Immature natural killer cell (primary cell): ENCODE data around the gene LRRC8A. TPM values are rescaled to one million over a fixed set of nuclear protein-coding genes. Genes with fewer than 3 reads are reported as not detected.

Experiments
- DNase-seq, 3 donors: peaks; one replicate each; pipeline ENCODE4 v3.0.0; 2022; ENCODE audit warnings: mixed read lengths in 1 of 3
- H3K27ac Mint-ChIP-seq, 6 donors: one replicate each; pipeline ENCODE4 v1.8.0; 2020; ENCODE audit warnings: mixed read lengths in 6 of 6, mild to moderate bottlenecking in 5 of 6, inconsistent platforms in 4 of 6, moderate library complexity in 3 of 6
- H3K27me3 Mint-ChIP-seq, 3 donors: one replicate each; pipeline ENCODE4 v1.8.0; 2020 to 2021; ENCODE audit warnings: low read depth in 3 of 3, mild to moderate bottlenecking in 3 of 3, mixed read lengths in 3 of 3, moderate library complexity in 3 of 3, inconsistent platforms in 1 of 3
- H3K36me3 Mint-ChIP-seq, 3 donors: one replicate each; pipeline ENCODE4 v1.8.0; 2020; ENCODE audit warnings: mixed read lengths in 3 of 3, inconsistent platforms in 2 of 3, mild to moderate bottlenecking in 2 of 3
- H3K4me1 Mint-ChIP-seq, 2 donors: one replicate each; pipeline ENCODE4 v1.8.0; 2020; ENCODE audit warnings: inconsistent platforms in 2 of 2, mild to moderate bottlenecking in 2 of 2, mixed read lengths in 2 of 2, moderate library complexity in 1 of 2
- H3K4me3 Mint-ChIP-seq, 5 donors: one replicate each; pipeline ENCODE4 v1.8.0; 2020; ENCODE audit warnings: mild to moderate bottlenecking in 5 of 5, mixed read lengths in 5 of 5, inconsistent platforms in 3 of 5, moderate library complexity in 3 of 5
- H3K9me3 Mint-ChIP-seq, 6 donors: one replicate each; pipeline ENCODE4 v1.8.0; 2020; ENCODE audit warnings: mild to moderate bottlenecking in 6 of 6, mixed read lengths in 6 of 6, inconsistent platforms in 4 of 6, moderate library complexity in 3 of 6
- polyA plus RNA-seq, 3 donors: library from polyadenylated mRNA; unstranded; fragments of 300-500 nt; fragmentation: Illumina TruSeq; gene quantifications; one replicate each; pipeline ENCODE4 v1.2.3, GENCODE V29; 2021

The LRRC8A gene
- polyA plus RNA-seq, 3 donors from 2014 or later: 29.3 to 98.2 (median 34.6) TPM

DNA sequence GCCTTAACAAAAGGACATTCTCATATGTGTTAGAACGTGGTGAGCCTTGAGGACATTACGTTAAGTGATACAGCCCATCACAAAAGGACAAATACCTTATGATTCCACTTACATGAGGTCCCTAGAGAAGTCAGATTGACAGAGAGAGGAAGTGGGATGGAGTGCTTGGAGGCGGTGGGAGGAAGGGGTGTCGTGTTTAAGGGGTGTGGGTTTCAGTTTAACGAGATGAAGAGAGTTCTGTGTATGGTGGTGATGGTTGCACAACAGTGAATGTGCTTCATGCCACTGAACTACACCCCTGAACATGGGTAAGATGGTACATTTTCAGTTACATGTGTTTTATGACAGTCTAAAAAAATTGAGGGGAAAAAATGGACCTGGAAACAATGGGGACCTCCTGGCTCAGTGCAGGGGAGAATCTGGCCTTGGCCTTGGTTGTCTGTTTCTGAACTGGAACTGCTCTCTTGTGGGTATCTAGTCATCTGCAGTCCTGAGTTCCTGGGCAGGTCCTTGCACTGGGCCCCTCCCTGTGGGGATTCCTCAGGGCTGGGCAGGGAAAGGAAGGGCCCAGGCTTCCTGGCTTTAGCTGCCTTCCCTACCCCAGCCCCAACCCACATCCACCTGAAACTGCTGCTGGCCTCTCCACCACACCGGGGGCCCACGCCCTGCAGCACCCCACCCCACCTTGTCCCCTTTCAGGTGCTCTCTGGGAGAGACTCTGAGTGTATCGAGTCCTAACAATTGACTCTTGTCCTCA, 17.8 kb downstream of the LRRC8A start:
- peak; percentile 51 to 58 (median 57) for DNase-seq
- H3K4me3 Mint-ChIP-seq: peak overlapping the region; percentile 57 to 82 (median 74)
- peak overlapping the region; percentile 93 to 97 (median 96) for H3K27ac Mint-ChIP-seq
- peaks cover 5 to 29% (median 11%) of the 10 kb centered on the region in 3 donors for H3K36me3 Mint-ChIP-seq
- H3K9me3 Mint-ChIP-seq: no peaks in the 10 kb centered on the region
- peaks cover 89 to 90% of the 10 kb centered on the region in 2 donors for H3K4me1 Mint-ChIP-seq
- H3K27me3 Mint-ChIP-seq: peaks cover 4 to 13% (median 10%) of the 10 kb centered on the region in 3 donors

DNA sequence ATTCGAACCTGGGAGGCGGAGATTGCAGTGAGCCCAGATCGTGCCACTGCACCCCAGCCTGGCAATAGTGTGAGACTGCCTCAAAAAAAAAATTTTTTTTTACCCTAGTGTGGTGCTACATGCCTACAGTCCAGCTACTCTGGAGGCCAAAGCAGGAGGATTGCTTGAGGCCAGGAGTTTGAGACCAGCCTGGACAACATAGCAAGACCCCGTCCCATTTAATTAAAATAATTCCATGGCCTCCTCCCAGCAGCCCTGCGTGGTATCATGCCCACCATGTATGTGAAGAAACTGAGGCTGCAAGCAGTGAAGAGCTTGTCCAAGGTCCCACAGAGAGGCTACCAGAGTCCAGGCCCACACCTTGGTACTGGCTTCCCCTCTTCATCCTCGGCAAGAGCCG, 19.4 kb downstream of the LRRC8A start:
- Mint-ChIP-seq H3K36me3 (peaks cover under 1 to 20% (median 8%) of the 10 kb centered on the region in 3 donors), H3K4me3 (peak overlapping the region in 4 of 5 donors; percentile 17 to 89 (median 54)), H3K27me3 (peaks cover 2 to 13% (median 10%) of the 10 kb centered on the region in 3 donors), H3K4me1 (peaks cover 84% of the 10 kb centered on the region in 2 donors), H3K9me3 (no peaks in the 10 kb centered on the region), H3K27ac (peak overlapping the region; percentile 93 to 97 (median 96))
- no peak for DNase-seq

DNA sequence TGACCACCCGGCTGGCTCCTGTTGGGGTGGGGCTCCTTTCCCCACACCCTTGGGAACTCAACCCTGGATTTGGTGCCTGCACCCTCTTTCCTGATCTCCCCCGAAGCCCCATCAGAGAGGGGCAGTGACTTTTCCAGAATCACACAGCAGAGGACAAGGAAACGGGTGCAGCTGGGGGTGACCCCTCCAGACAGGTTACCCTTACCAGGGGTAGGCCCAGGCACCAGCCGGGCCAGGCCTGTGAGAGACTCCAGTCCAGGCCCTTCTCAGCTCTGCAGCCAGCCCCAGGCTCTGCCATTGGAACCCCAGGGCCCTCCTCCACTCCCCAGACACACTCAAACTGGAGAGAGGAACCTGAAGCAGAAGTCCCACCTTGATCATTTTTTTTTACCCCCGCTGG, 19.9 kb downstream of the LRRC8A start:
- Mint-ChIP-seq H3K4me3 (peak overlapping the region; percentile 83 to 89 (median 87)), H3K4me1 (peaks cover 84% of the 10 kb centered on the region in 2 donors), H3K27ac (peak overlapping the region; percentile 93 to 97 (median 96)), H3K9me3 (no peaks in the 10 kb centered on the region), H3K27me3 (peaks cover 2 to 13% (median 10%) of the 10 kb centered on the region in 3 donors), H3K36me3 (peaks cover 0 to 18% (median 7%) of the 10 kb centered on the region in 3 donors)
- DNase-seq: no peak

DNA sequence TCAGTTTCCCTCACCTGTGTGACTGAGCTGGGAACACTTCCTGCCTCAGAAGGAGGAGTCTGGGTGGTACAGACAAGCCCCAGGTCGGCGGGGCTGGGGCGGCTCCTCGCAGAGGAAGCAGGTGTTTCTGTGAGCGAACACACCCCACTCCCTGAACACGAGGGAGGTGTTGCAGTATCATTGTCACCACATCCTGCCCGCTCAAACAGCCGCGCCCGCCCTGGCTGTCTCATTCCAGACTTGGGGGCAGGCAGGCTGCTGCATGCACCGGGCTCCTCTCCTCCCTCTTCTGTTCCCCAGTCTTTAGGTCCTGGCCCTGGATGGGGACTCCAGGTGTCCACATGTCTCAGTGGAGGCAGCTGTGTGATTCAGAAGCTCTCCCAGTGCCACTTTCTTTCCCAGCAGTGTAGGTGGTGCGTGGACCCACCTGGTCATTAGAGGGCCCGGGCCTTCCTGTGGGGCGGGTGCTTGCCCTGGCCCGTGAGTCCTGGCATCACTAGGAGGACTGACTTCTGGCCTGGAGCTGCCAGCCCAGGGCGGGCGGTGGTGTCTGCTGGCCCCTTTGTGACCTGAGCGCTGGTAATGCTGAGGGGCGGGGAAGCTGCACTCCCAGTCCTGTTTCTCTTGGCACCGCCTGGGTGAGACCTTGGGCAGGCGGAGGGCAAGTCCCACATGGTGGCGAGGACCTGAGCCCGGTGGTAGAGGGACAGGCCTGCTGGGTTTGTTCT, 20.6 kb downstream of the LRRC8A start:
- peak overlapping the region; percentile 93 to 97 (median 96) for H3K27ac Mint-ChIP-seq
- H3K9me3 Mint-ChIP-seq: no peaks in the 10 kb centered on the region
- H3K27me3 Mint-ChIP-seq: peaks cover 2 to 13% (median 10%) of the 10 kb centered on the region in 3 donors
- peak overlapping the region; percentile 83 to 89 (median 87) for H3K4me3 Mint-ChIP-seq
- peaks cover 3 to 18% (median 6%) of the 10 kb centered on the region in 3 donors for H3K36me3 Mint-ChIP-seq
- DNase-seq: peak; percentile 86 to 89 (median 88)
- peaks cover 80 to 87% of the 10 kb centered on the region in 2 donors for H3K4me1 Mint-ChIP-seq

DNA sequence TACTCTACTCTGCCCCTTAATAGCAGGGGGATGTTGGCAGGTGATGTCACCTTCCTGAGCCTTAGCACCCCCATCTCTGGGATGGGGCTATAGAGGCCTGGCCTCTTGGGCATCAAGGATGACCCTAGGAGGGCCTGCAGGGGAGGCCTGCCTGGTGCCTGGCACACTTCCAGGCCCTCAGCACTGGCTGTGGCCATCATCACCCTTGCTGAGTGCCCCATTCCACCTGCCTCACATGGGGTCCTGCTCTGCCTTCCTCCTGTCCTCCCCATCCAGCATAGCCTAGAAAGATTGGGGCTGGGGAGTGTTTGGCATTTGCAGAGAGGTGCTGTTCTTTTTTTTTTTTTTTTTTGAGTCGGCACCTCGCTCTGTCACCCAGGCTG, 21.1 kb downstream of the LRRC8A start:
- Mint-ChIP-seq H3K9me3 (no peaks in the 10 kb centered on the region), H3K27me3 (peaks cover 2 to 15% (median 10%) of the 10 kb centered on the region in 3 donors), H3K36me3 (peaks cover 8 to 20% (median 12%) of the 10 kb centered on the region in 3 donors), H3K27ac (peak overlapping the region; percentile 93 to 97 (median 96)), H3K4me3 (peak overlapping the region; percentile 83 to 89 (median 87)), H3K4me1 (peaks cover 76 to 87% of the 10 kb centered on the region in 2 donors)
- DNase-seq: peak in 1 of 3 donors; percentile 18

DNA sequence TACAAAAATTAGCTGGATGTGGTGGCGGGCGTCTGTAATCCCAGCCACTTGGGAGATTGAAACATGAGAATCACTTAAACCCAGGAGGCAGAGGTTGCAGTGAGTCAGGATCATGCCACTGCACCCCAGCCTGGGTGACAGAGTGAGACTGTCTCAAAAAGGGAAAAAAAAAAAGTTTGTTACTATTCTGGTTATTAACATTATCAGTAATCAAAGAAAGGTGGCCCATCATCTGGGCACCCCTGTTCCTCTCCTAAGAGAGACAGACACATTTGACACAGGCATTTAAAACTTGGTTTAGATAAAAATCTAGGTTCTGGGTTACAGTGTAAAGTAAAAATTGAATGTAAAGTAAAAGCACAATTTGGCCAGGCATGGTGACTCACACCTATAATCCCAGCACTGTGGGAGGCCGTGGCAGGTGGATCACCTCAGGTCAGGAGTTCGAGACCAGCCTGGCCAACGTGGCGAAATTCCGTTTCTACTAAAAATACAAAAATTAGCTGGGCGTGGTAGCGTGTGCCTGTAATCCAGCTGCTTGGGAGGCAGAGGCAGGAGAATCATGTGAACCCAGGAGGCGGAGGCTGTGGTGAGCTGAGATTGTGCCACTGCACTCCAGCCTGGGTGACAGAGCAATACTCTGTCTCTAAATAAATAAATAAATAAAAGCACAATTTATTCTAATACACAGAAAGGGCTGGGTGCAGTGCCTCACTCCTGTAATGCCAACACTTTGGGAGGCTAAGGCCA, 22.1 kb downstream of the LRRC8A start:
- Mint-ChIP-seq H3K27me3 (peaks cover 4 to 15% (median 10%) of the 10 kb centered on the region in 3 donors), H3K4me1 (peaks cover 69 to 86% of the 10 kb centered on the region in 2 donors), H3K9me3 (no peaks in the 10 kb centered on the region), H3K36me3 (peaks cover 11 to 22% (median 22%) of the 10 kb centered on the region in 3 donors), H3K27ac (peak overlapping the region; percentile 86 to 97 (median 95)), H3K4me3 (peak overlapping the region; percentile 57 to 88 (median 86))
- DNase-seq: no peak

DNA sequence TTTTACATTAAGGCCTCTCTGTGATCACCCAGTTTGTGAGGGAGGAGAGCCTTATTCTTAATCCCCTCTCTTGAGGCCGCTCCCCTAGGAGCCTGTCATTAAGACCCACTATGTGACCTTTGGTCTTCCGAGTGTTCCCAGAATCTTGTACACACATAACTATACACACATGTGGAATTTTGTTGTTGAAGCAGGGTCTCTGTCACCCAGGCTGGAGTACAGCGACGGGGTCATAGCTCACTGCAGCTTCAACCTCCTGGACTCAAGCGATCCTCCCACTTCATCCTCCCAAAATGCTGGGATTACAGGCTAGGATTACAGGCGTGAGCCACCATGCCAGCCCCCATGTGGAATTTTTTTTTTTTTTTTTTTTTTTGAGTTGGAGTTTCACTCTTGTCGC, 24.0 kb downstream of the LRRC8A start:
- Mint-ChIP-seq H3K4me3 (peak overlapping the region in 1 of 5 donors; percentile 25), H3K27ac (peak overlapping the region; percentile 79 to 97 (median 88)), H3K4me1 (peaks cover 59 to 86% of the 10 kb centered on the region in 2 donors), H3K36me3 (peaks cover 14 to 27% (median 18%) of the 10 kb centered on the region in 3 donors), H3K9me3 (no peaks in the 10 kb centered on the region), H3K27me3 (peaks cover 6 to 11% (median 8%) of the 10 kb centered on the region in 3 donors)
- no peak for DNase-seq

DNA sequence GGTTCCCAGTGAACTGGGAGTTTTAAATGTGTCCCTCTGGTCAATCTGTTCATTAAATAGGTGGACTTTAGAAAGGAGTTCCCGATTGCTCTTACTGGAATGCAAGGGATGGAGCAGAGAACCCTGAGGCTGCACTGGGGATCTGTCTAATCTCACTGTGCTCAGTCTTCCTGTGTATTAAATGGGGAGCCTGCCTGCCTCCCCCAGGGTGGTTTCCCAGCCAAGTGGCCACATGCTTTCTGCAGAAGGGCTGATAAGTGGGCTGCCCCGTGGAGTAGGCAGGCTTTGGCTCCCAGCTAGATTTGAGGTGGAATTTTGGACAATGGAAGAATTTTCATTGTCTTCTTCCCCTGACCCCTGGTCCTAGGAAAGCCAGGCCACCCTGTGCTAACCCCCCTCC, 24.8 kb downstream of the LRRC8A start:
- H3K4me1 Mint-ChIP-seq: peaks cover 60 to 87% of the 10 kb centered on the region in 2 donors
- peaks cover 14 to 27% (median 18%) of the 10 kb centered on the region in 3 donors for H3K36me3 Mint-ChIP-seq
- H3K27me3 Mint-ChIP-seq: peaks cover 6 to 11% (median 8%) of the 10 kb centered on the region in 3 donors
- peak overlapping the region; percentile 68 to 86 (median 84) for H3K27ac Mint-ChIP-seq
- no peak for DNase-seq
- peak overlapping the region in 2 of 5 donors; percentile 14 to 31 for H3K4me3 Mint-ChIP-seq
- H3K9me3 Mint-ChIP-seq: no peaks in the 10 kb centered on the region

DNA sequence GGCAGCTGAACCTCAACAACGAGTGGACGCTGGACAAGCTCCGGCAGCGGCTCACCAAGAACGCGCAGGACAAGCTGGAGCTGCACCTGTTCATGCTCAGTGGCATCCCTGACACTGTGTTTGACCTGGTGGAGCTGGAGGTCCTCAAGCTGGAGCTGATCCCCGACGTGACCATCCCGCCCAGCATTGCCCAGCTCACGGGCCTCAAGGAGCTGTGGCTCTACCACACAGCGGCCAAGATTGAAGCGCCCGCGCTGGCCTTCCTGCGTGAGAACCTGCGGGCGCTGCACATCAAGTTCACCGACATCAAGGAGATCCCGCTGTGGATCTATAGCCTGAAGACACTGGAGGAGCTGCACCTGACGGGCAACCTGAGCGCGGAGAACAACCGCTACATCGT, 26.4 kb downstream of the LRRC8A start:
- H3K4me3 Mint-ChIP-seq: no peak overlapping the region
- H3K36me3 Mint-ChIP-seq: peaks cover 14 to 27% (median 15%) of the 10 kb centered on the region in 3 donors
- DNase-seq: no peak
- H3K27me3 Mint-ChIP-seq: peaks cover 2 to 3% (median 3%) of the 10 kb centered on the region in 3 donors
- H3K9me3 Mint-ChIP-seq: no peaks in the 10 kb centered on the region
- H3K4me1 Mint-ChIP-seq: peaks cover 60 to 88% of the 10 kb centered on the region in 2 donors
- peak overlapping the region in 2 of 6 donors; percentile 17 to 64 for H3K27ac Mint-ChIP-seq

DNA sequence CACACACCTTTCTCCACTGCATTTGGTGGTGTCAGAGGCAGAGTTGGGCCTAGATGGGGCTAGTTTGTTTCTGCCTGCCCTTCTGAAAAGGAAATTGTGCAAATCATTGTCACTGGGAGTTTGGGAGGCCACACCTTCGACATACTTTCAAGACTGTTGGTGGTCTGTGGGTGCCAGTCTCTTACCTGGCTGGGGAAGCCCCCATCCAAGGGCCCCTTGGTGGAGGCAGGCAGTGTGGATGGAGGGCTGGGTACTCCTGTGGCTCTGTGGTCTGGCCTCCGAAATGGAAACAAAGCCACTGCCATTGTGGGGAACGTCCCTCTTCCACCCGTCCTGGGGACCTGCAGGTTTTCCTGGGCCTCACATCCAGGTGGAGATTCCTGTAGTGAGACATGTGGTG, 27.9 kb downstream of the LRRC8A start:
- peaks cover 2 to 3% (median 3%) of the 10 kb centered on the region in 3 donors for H3K27me3 Mint-ChIP-seq
- DNase-seq: no peak
- peaks cover 57 to 81% of the 10 kb centered on the region in 2 donors for H3K4me1 Mint-ChIP-seq
- peak overlapping the region in 1 of 5 donors; percentile 4 for H3K4me3 Mint-ChIP-seq
- H3K27ac Mint-ChIP-seq: peak overlapping the region in 5 of 6 donors; percentile 67 to 79 (median 72)
- peaks cover 14 to 27% (median 15%) of the 10 kb centered on the region in 3 donors for H3K36me3 Mint-ChIP-seq
- H3K9me3 Mint-ChIP-seq: no peaks in the 10 kb centered on the region

DNA sequence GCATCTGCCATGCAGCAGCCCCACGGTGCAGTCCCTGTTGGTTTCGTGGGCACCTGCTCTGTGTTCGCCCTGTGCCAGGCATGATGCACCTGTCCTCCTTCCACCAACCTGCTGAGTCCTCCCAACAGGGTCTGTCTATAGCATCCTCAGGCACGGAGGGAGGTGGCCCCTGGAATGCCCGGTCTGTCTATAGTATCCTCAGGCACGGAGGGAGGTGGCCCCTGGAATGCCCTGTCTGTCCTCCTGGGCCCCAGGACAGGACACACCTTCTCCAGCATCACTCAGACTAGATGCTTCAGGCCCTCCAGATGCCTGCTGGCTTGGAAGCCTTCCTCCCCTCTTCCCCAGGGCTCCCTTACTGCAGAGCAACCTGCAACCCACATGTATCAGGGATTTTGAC, 29.0 kb downstream of the LRRC8A start:
- no peak for DNase-seq
- Mint-ChIP-seq H3K36me3 (peaks cover 14 to 31% (median 15%) of the 10 kb centered on the region in 3 donors), H3K4me3 (peak overlapping the region in 2 of 5 donors; percentile 16 to 30), H3K4me1 (peaks cover 48 to 72% of the 10 kb centered on the region in 2 donors), H3K27ac (peak overlapping the region in 5 of 6 donors; percentile 69 to 83 (median 76)), H3K9me3 (no peaks in the 10 kb centered on the region), H3K27me3 (peaks cover 2 to 6% (median 3%) of the 10 kb centered on the region in 3 donors)

DNA sequence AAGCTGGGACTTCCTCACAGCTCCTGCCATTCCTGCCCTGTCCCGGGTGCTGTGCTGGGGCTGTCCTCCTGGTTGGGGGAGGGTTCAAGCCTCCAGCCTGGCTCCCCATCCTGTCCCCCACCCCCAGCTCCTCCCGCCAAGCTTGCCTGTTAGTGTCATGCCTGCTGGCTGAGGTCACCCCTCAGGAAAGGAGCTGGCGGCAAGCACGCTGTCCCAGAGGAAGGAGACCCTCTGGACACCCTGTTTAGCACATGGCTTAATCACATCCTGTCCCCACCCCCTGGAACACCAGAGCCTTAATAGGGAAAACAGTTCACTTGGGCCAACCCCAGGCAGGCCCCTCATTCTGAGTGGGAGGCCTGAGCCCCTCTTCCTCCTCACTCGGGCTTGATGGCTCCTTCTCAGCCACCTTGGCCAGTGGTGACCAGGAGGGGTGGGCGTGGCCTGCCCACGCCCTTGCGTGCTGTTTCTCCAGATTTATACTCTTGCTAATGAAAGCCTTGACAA, 29.6 kb downstream of the LRRC8A start:
- Mint-ChIP-seq H3K27ac (peak overlapping the region in 5 of 6 donors; percentile 80 to 87 (median 83)), H3K4me3 (peak overlapping the region in 2 of 5 donors; percentile 40 to 44), H3K4me1 (peaks cover 45 to 67% of the 10 kb centered on the region in 2 donors), H3K9me3 (no peaks in the 10 kb centered on the region), H3K36me3 (peaks cover 14 to 33% (median 15%) of the 10 kb centered on the region in 3 donors), H3K27me3 (peaks cover 2 to 6% (median 3%) of the 10 kb centered on the region in 3 donors)
- DNase-seq: no peak
